PC-3 (cell line): ENCODE data around the gene ARL17A. TPM values are rescaled to one million over a fixed set of nuclear protein-coding genes. Genes with fewer than 3 reads are reported as not detected.
"Not testable (repeated sequence)": the region's sequence is repeated elsewhere in the genome, so short reads cannot be mapped to it uniquely, and the experiment has no call there.

Experiments
- ATAC-seq: fragments of 200-7000 bp; cut with Tn5 transposase; 2 replicates; pipeline ENCODE4 v1.9.1; 2020; ENCODE audit warnings: mild to moderate bottlenecking, moderate library complexity
- BruUV-seq: library from RNA; stranded (reverse); fragments of 400-500 nt; replicated peaks from 2 replicates; lab custom pipeline; 2021; lab: Mats Ljungman, UMichigan
- CTCF ChIA-PET: fragments of 300-600 bp; sonication (Branson Sonifier 250); formaldehyde crosslinking; loops from one replicate; lab custom pipeline; 2022; ENCODE audit warnings: antibody characterized with exemption; lab: Charles Lee
- POLR2A ChIA-PET: fragments of 300-600 bp; sonication (Branson Sonifier 250); formaldehyde crosslinking; loops from one replicate; lab custom pipeline; 2022; ENCODE audit warnings: antibody characterized with exemption; ENCODE audit not compliant: unreplicated experiment; lab: Charles Lee
- DNase-seq: peaks from one replicate; pipeline ENCODE4 v3.0.0-alpha.2; 2015
- H2AFZ ChIP-seq: fragments of 300-600 bp; sonication (generic); 2 replicates; pipeline ENCODE4 v1.6.0; 2016; ENCODE audit warnings: antibody characterized with exemption, low read length
- H3F3A ChIP-seq: fragments of 300-600 bp; sonication (generic); one replicate; pipeline ENCODE4 v1.6.0; 2017; ENCODE audit warnings: antibody characterized with exemption, low read length, control low read depth, mild to moderate bottlenecking; ENCODE audit not compliant: unreplicated experiment
- H3K27ac ChIP-seq: fragments of 300-600 bp; sonication (generic); 2 replicates; pipeline ENCODE4 v1.5.1; 2016; ENCODE audit warnings: mild to moderate bottlenecking, low read length
- H3K27me3 ChIP-seq: fragments of 300-600 bp; sonication (generic); 2 replicates; pipeline ENCODE4 v1.6.1; 2016; ENCODE audit warnings: low read length, mixed read lengths
- H3K36me3 ChIP-seq: fragments of 300-600 bp; sonication (generic); 2 replicates; pipeline ENCODE4 v1.6.1; 2016; ENCODE audit warnings: low read depth, mixed run types, low read length, mixed read lengths
- H3K4me1 ChIP-seq: fragments of 300-600 bp; sonication (generic); 2 replicates; pipeline ENCODE4 v1.5.1; 2016; ENCODE audit warnings: low read length; ENCODE audit not compliant: insufficient read depth
- H3K4me2 ChIP-seq: fragments of 300-600 bp; sonication (generic); 2 replicates; pipeline ENCODE4 v1.6.0; 2016; ENCODE audit warnings: low read length
- H3K4me3 ChIP-seq: fragments of 300-600 bp; sonication (generic); 2 replicates; pipeline ENCODE4 v1.5.1; 2016; ENCODE audit warnings: mild to moderate bottlenecking, low read length, mixed read lengths
- H3K79me2 ChIP-seq: fragments of 300-600 bp; sonication (generic); 2 replicates; pipeline ENCODE4 v1.6.1; 2017; ENCODE audit warnings: low read length, mixed read lengths
- H3K9ac ChIP-seq: fragments of 300-600 bp; sonication (generic); 2 replicates; pipeline ENCODE4 v1.6.0; 2016; ENCODE audit warnings: mild to moderate bottlenecking, low read length
- H3K9me2 ChIP-seq: fragments of 300-600 bp; sonication (generic); replicated peaks from 2 replicates; pipeline ENCODE4 v1.6.1; 2016; ENCODE audit warnings: mixed run types, low read length, mixed read lengths
- H3K9me3 ChIP-seq: fragments of 300-600 bp; sonication (generic); 2 replicates; pipeline ENCODE4 v1.6.1; 2016; ENCODE audit warnings: low read length, mixed read lengths
- H4K20me1 ChIP-seq: fragments of 300-600 bp; sonication (generic); 2 replicates; pipeline ENCODE4 v1.6.1; 2016; ENCODE audit warnings: low read length, mixed read lengths
- intact Hi-C: fragments of 100-400 bp; cut with micrococcal nuclease; formaldehyde crosslinking; loops from 2 replicates; pipeline ENCODE4 v1.9.0; 2023
- total RNA-seq: library from RNA; depleted of rRNA; stranded (reverse); fragments of >200 nt; gene quantifications from 2 replicates; pipeline ENCODE4 v1.2.3, GENCODE V29; 2014

ARL17A gene
- total RNA-seq, 1 experiment from 2014 or later: 6.0 TPM

DNA sequence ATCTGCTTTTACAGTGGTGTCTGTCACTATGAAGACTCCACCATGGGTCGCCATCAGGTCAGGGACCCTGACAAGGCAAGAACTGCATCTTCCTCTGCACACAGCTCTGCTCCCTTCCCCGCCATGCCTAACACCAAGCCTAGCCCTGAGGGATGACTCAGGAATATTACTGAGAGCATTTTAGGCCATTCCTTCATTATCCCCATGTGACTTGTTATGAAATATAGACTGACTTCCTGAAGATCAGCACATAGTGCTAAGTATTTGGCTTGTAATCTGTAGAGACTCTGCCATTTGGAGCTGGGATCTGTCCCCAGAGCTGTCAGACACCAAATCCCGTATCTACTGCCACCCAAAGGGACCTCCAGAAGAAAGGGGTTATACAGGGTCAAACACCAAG is 19.4 kb downstream of the ARL17A start:
- POLR2A ChIA-PET, DNase-seq, H3K27me3 ChIP-seq, H4K20me1 ChIP-seq, H3K36me3 ChIP-seq, H3K27ac ChIP-seq, H3K9me2 ChIP-seq, H3K79me2 ChIP-seq, intact Hi-C loops, BruUV-seq, H3F3A ChIP-seq, H3K4me1 ChIP-seq, H3K9me3 ChIP-seq, H2AFZ ChIP-seq, H3K4me2 ChIP-seq, CTCF ChIA-PET, H3K9ac ChIP-seq, ATAC-seq, H3K4me3 ChIP-seq: not testable (repeated sequence)

DNA sequence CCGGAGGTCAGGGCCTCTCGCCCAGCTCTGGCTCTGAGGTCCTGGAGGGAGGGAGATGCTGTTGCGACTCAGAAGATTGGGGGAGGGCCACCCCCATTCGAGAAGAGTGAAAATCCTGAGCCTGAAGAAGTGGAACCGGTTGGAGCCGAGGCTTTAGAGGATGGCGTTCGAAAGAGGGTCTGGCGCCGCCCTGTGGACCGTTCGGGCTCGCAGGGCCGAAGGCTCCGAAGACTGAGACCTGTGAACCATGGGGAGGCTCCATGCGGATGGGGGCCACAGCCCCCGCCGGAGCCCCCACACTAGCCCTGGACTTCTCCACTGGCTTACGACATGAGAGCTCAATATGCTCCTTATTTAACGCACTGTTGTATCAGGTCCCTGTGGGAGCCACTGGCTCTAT is 20.3 kb downstream of the ARL17A start:
- POLR2A ChIA-PET, H3K27me3 ChIP-seq, CTCF ChIA-PET, ATAC-seq, H3F3A ChIP-seq, intact Hi-C loops, H3K36me3 ChIP-seq, H3K27ac ChIP-seq, H3K9ac ChIP-seq, H2AFZ ChIP-seq, H3K9me2 ChIP-seq, BruUV-seq, H3K4me1 ChIP-seq, H4K20me1 ChIP-seq, H3K9me3 ChIP-seq, H3K79me2 ChIP-seq, H3K4me3 ChIP-seq, DNase-seq, H3K4me2 ChIP-seq: not testable (repeated sequence)

DNA sequence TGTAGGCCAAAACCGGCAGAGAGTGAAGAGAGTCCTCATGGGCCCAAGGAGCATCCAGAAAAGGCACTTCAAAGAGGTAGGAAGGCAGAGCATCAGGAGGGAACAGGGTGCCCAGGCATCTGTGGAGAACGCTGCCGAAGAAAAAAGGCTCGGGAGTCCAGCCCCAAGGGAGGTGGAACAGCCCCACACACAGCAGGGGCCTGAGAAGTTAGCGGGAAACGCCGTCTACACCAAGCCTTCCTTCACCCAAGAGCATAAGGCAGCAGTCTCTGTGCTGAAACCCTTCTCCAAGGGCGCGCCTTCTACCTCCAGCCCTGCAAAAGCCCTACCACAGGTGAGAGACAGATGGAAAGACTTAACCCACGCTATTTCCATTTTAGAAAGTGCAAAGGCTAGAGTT is 30.9 kb downstream of the ARL17A start:
- H2AFZ ChIP-seq, H3K36me3 ChIP-seq, ATAC-seq, H3K27me3 ChIP-seq, POLR2A ChIA-PET, CTCF ChIA-PET, intact Hi-C loops, H3K4me1 ChIP-seq, H3K79me2 ChIP-seq, DNase-seq, H3K9me3 ChIP-seq, H4K20me1 ChIP-seq, H3F3A ChIP-seq, H3K4me2 ChIP-seq, H3K9ac ChIP-seq, H3K4me3 ChIP-seq, H3K9me2 ChIP-seq, H3K27ac ChIP-seq: not testable (repeated sequence)
- BruUV-seq: TSS peak; percentile 40

DNA sequence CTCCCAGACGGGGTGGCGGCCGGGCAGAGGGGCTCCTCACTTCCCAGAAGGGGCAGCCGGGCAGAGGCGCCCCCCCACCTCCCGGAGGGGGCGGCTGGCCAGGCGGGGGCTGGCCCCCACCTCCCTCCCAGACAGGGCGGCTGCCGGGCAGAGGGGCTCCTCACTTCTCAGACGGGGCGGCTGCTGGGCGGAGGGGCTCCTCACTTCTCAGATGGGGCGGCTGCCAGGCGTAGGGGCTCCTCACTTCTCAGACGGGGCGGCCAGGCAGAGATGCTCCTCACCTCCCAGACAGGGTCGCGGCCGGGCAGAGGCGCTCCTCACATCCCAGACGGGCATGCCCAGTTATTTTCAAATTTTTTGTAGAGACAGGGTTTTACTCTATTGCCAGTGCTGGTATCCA is 44.8 kb downstream of the ARL17A start:
- H3K4me3 ChIP-seq, CTCF ChIA-PET, ATAC-seq, H2AFZ ChIP-seq, H3F3A ChIP-seq, intact Hi-C loops, POLR2A ChIA-PET, H3K36me3 ChIP-seq, BruUV-seq, H4K20me1 ChIP-seq, H3K4me1 ChIP-seq, H3K27me3 ChIP-seq, H3K9me2 ChIP-seq, H3K9me3 ChIP-seq, H3K4me2 ChIP-seq, DNase-seq, H3K79me2 ChIP-seq, H3K9ac ChIP-seq, H3K27ac ChIP-seq: not testable (repeated sequence)

DNA sequence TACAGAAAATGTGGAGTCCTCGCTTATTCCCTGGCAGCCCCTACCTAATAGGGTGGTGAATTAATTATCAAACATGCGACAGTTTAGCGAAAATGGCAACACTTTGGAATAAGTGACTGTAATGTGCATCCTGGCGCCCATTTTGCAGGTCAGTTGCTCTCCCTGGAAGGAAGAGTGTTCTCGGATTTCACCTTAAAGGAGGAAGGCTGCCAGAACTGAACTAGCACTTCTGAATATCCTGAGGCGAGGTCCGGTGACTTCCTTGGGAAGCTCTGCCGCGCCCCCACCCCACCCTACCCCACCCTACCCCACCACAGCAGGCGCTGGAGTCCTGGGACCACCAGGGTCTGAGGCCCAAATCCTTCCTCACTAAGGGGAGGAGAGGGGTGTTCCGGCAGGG is 67.3 kb downstream of the ARL17A start, which contains the start of gene LRRC37A2:
Gene LRRC37A2 (plus strand): TSS at position 301 of the 400 bp plus-strand sequence. CDS start 245 bp downstream, outside the sequence.
- H3K9me2 ChIP-seq, DNase-seq, H3K4me1 ChIP-seq, intact Hi-C loops, H3K27ac ChIP-seq, H3K79me2 ChIP-seq, H3K36me3 ChIP-seq, ATAC-seq, POLR2A ChIA-PET, H3K4me3 ChIP-seq, H3K27me3 ChIP-seq, H3K9me3 ChIP-seq, H4K20me1 ChIP-seq, H3F3A ChIP-seq, CTCF ChIA-PET, H3K9ac ChIP-seq, H3K4me2 ChIP-seq, BruUV-seq, H2AFZ ChIP-seq: not testable (repeated sequence)

DNA sequence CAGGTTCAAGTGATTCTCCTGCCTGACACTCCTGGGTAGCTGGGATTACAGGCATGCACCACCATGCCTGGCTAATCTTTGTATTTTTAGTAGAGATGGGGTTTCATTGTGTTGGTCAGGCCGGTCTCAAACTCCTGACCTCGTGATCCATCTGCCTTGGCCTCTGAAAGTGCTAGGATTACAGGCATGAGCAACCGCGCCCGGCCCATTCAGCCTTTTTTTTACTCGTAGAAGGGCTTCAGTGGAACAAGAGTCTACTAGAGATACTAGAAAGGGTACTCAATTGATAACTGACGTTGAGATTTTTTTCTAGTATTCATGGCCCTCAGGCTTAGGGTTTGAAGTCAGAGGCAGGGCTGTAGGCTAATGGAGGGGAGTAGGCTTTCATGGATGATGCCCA is 73.6 kb downstream of the ARL17A start:
- H3K9me2 ChIP-seq, H3K36me3 ChIP-seq, CTCF ChIA-PET, H3K9ac ChIP-seq, BruUV-seq, DNase-seq, H4K20me1 ChIP-seq, H3K27me3 ChIP-seq, H3K4me1 ChIP-seq, H3K27ac ChIP-seq, H3K4me2 ChIP-seq, POLR2A ChIA-PET, H3F3A ChIP-seq, H3K9me3 ChIP-seq, H3K4me3 ChIP-seq, H3K79me2 ChIP-seq, intact Hi-C loops, ATAC-seq, H2AFZ ChIP-seq: not testable (repeated sequence)

DNA sequence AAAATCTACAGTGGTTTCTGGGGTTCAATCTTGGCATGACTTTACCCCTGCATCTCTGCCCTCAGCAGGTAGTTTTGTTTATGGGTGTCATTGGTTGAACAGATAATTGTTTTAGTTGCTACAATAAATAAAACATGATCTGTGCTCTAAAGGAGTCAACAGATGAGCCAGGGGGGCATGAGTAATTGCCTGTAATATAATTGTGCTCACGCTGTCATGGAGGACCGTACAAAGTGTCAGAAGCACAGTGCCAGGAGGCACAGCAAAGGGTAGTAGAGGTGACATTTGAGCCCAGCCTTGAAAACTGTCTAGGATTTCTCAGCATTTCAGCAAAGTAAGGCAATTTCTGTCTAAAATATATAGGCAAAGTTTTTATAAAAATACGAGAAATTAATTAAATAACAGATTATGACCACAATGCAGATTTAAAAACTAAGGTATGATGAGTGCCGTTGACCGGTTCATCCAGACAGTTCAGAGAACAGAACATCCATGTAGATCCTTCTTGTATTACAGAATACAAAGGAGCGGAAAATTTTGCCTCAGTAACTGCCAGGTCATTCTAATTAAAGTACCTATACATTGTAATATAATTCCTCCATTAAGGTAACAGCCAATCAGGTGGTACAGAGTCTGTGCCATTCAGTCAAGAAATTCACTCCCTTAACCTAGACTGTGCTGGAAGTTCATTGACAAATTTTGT is 79.9 kb downstream of the ARL17A start:
- not testable (repeated sequence) for H3K27me3 ChIP-seq, DNase-seq

More for the DNA sequence above, 79.9 kb downstream of the ARL17A start:
- H3K9me2 ChIP-seq, H3K4me3 ChIP-seq, H3F3A ChIP-seq, H3K9ac ChIP-seq, H3K27ac ChIP-seq, BruUV-seq, intact Hi-C loops, ATAC-seq, H3K36me3 ChIP-seq, H3K79me2 ChIP-seq, H4K20me1 ChIP-seq, H3K4me1 ChIP-seq, POLR2A ChIA-PET, H3K4me2 ChIP-seq, H3K9me3 ChIP-seq, H2AFZ ChIP-seq, CTCF ChIA-PET: not testable (repeated sequence)
